Measurements from ENCODE around the gene CLNK. TPM values are rescaled to one million over a fixed set of nuclear protein-coding genes. Genes with fewer than 3 reads are reported as not detected.

Gene CLNK
- polyA plus RNA-seq, 1 of the 3 experiments (the other 2 are of a cell fraction): not detected

GRCh38 chr4:10577508-10578426 is 106.8 kb downstream of the CLNK start:
- WGBS (ENCODE audit: low lambda C conversion rate): under 1% methylated on average over 11 of the region's 11 CpGs
- ChIA-PET POLR2A (no interaction called here), CTCF (no interaction called here)
- DNase-seq: no peak
- H3K79me2 ChIP-seq (ENCODE audit: insufficient read depth): no peaks in the 10 kb centered on the region
- H3K27ac ChIP-seq (ENCODE audit: low read depth in 2 of 2, low read length in 1 of 2): no peak overlapping the region
- H3K9ac ChIP-seq: no peak overlapping the region
- no peak overlapping the region for H3K4me3 ChIP-seq (ENCODE audit: low read depth in 2 of 2, low read length in 1 of 2)
- H3K9me3 ChIP-seq: no peaks in the 10 kb centered on the region
- H3F3A ChIP-seq (replicated peaks; ENCODE audit: insufficient read depth): no peaks in the 10 kb centered on the region
- H3K9me2 ChIP-seq: no peaks in the 10 kb centered on the region
- H3K4me2 ChIP-seq: no peak overlapping the region
- no peaks in the 10 kb centered on the region for H3K36me3 ChIP-seq (replicated peaks in 1 of 2; ENCODE audit: control insufficient read depth in 1 of 2, insufficient read depth in 2 of 2, low read length in 1 of 2)
- H3K27me3 ChIP-seq (ENCODE audit: insufficient read depth): no peaks in the 10 kb centered on the region; the same call in 1 of the 2 replicates
- no peaks in the 10 kb centered on the region for H4K20me1 ChIP-seq (ENCODE audit: insufficient read depth)
- H2AFZ ChIP-seq (ENCODE audit: low read depth): no peak overlapping the region
- TF ChIP-seq RFX5 (IDR thresholded peaks at IDR 0.05; ENCODE audit: low read length): no peak
- TF ChIP-seq TCF12 (IDR thresholded peaks at IDR 0.05): no peak
- no peak for TF ChIP-seq TAF1 (IDR thresholded peaks at IDR 0.05; ENCODE audit: borderline replicate concordance, low read depth, low read length)
- no peak for TF ChIP-seq NRF1 (IDR thresholded peaks at IDR 0.05; ENCODE audit: low read depth, low read length)
- no peak for TF ChIP-seq ELF1 (IDR thresholded peaks at IDR 0.05)
- no peak for TF ChIP-seq MAX (IDR thresholded peaks at IDR 0.05; ENCODE audit: low read depth)
- no peak for TF ChIP-seq SMC3 (IDR thresholded peaks at IDR 0.05; ENCODE audit: low read depth, low read length)
- TF ChIP-seq USF2 (IDR thresholded peaks at IDR 0.05; ENCODE audit: borderline replicate concordance, low read depth, low read length): no peak
- TF ChIP-seq JUND (IDR thresholded peaks at IDR 0.05): no peak
- no peak for TF ChIP-seq YY1 (IDR thresholded peaks at IDR 0.05; ENCODE audit: low read depth)
- TF ChIP-seq GABPA (IDR thresholded peaks at IDR 0.05; ENCODE audit: low read depth): no peak
- no peak for TF ChIP-seq TEAD4 (IDR thresholded peaks at IDR 0.05; ENCODE audit: borderline replicate concordance, insufficient read depth)
- no peak for TF ChIP-seq MEF2A (IDR thresholded peaks at IDR 0.05; ENCODE audit: borderline replicate concordance, low read depth)
- no peak for TF ChIP-seq REST (IDR thresholded peaks at IDR 0.05; ENCODE audit: low read depth, low read length)
- TF ChIP-seq PBX3 (IDR thresholded peaks at IDR 0.05): no peak
- no peak for TF ChIP-seq POLR2AphosphoS5 (IDR thresholded peaks at IDR 0.05; ENCODE audit: low read depth, low read length)
- TF ChIP-seq SIN3A (IDR thresholded peaks at IDR 0.05; ENCODE audit: borderline replicate concordance, low read depth, low read length): no peak
- TF ChIP-seq ZBTB33 (IDR thresholded peaks at IDR 0.05; ENCODE audit: borderline replicate concordance, low read depth): no peak
- TF ChIP-seq RAD21 (IDR thresholded peaks at IDR 0.05; ENCODE audit: low read length): no peak
- no peak for TF ChIP-seq RXRA (IDR thresholded peaks at IDR 0.05; ENCODE audit: borderline replicate concordance, low read depth)
- H3K4me1 ChIP-seq (ENCODE audit: control insufficient read depth in 1 of 2, insufficient read depth in 2 of 2, low read depth in 1 of 2, low read length in 1 of 2): no peaks in the 10 kb centered on the region
